ENCODE results near the gene SYCP2L.

- no peak for TF ChIP-seq CTCF (IDR thresholded peaks at IDR 0.05)
- no peak for TF ChIP-seq ZFX (IDR thresholded peaks at IDR 0.05; ENCODE audit: borderline replicate concordance)
Measured at GRCh38 chr6:10968776-10969175, 81.9 kb downstream of the SYCP2L start.
